Measurements from ENCODE around the gene TNFRSF18.

Gene TNFRSF18

DNA sequence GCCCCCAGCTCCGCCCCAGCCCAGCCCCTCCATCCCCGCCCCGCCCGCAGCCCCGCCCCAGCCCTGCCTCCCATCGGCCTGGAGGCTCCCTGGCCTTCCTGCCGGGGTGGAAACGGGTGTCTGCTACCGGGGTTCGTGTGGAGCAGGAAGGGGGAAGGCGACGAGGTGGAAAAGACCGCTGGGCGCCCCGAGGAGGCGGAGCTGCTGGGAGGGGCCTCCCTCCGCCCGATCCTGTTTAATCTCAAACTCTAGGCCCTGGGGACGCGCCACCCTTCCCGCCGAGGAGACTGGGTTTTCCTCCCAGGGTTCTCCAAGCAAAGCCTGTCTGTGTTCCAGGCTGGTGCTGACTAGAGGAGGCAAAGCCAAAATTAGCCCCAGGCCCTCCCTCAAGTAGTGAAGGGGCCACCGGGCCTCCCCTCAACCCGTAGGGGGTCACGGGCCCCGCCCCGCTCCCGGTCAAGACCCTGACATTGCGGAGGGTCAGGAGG is 48.9 kb downstream of the TNFRSF18 start:
- H3K79me2 ChIP-seq (ENCODE audit: insufficient read depth, low read length): no peaks in the 10 kb centered on the region
- ATAC-seq (ENCODE audit: insufficient read depth, low read depth): no peak
- no peak for DNase-seq
- no peak overlapping the region for H3K4me2 ChIP-seq (ENCODE audit: insufficient read depth, low read length)
- H3K9ac ChIP-seq (ENCODE audit: low read depth, low read length): no peak overlapping the region
- no peak overlapping the region for H2AFZ ChIP-seq (ENCODE audit: low read depth, low read length)
- H3K27me3 ChIP-seq (ENCODE audit: insufficient read depth, low read length, poor library complexity): no peaks in the 10 kb centered on the region
- H3K4me3 ChIP-seq (ENCODE audit: low read depth in 1 of 2, low read length in 2 of 2): no peak overlapping the region
- no peak overlapping the region for H3K27ac ChIP-seq (ENCODE audit: low read length)
- H4K20me1 ChIP-seq (ENCODE audit: insufficient read depth, low read length): no peaks in the 10 kb centered on the region
- TF ChIP-seq EZH2 (IDR thresholded peaks at IDR 0.05; ENCODE audit: borderline replicate concordance, low read depth, low read length, severe bottlenecking): no peak
- TF ChIP-seq, protein P1, sequence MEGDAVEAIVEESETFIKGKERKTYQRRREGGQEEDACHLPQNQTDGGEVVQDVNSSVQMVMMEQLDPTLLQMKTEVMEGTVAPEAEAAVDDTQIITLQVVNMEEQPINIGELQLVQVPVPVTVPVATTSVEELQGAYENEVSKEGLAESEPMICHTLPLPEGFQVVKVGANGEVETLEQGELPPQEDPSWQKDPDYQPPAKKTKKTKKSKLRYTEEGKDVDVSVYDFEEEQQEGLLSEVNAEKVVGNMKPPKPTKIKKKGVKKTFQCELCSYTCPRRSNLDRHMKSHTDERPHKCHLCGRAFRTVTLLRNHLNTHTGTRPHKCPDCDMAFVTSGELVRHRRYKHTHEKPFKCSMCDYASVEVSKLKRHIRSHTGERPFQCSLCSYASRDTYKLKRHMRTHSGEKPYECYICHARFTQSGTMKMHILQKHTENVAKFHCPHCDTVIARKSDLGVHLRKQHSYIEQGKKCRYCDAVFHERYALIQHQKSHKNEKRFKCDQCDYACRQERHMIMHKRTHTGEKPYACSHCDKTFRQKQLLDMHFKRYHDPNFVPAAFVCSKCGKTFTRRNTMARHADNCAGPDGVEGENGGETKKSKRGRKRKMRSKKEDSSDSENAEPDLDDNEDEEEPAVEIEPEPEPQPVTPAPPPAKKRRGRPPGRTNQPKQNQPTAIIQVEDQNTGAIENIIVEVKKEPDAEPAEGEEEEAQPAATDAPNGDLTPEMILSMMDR (IDR thresholded peaks at IDR 0.05; ENCODE audit: borderline replicate concordance, extremely low read depth, low read length, poor library complexity, severe bottlenecking): no peak
- no peaks in the 10 kb centered on the region for H3K36me3 ChIP-seq (ENCODE audit: insufficient read depth, low read length)
- no peaks in the 10 kb centered on the region for H3K4me1 ChIP-seq (ENCODE audit: insufficient read depth, low read length)
- peaks cover 5% of the 10 kb centered on the region for H3K9me3 ChIP-seq (ENCODE audit: insufficient read depth, low read length, severe bottlenecking)

DNA sequence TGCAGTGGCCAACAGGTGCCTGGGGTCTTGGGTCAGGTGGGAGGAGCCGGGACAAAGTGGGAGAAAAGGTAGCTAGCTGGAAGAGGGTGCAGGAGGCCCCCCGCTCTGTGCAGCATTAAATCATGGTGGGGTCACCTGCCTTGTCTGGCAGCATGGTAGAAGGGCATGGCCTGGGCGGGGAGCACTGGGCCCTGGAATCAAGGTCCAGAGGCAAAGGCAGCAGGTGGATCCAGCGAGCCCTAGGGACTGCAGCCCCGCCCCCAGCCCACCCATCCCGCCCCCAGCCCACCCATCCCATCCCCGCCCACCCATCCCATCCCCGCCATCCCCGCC is 49.4 kb downstream of the TNFRSF18 start:
- H3K4me3 ChIP-seq (ENCODE audit: low read depth in 1 of 2, low read length in 2 of 2): no peak overlapping the region

DNA sequence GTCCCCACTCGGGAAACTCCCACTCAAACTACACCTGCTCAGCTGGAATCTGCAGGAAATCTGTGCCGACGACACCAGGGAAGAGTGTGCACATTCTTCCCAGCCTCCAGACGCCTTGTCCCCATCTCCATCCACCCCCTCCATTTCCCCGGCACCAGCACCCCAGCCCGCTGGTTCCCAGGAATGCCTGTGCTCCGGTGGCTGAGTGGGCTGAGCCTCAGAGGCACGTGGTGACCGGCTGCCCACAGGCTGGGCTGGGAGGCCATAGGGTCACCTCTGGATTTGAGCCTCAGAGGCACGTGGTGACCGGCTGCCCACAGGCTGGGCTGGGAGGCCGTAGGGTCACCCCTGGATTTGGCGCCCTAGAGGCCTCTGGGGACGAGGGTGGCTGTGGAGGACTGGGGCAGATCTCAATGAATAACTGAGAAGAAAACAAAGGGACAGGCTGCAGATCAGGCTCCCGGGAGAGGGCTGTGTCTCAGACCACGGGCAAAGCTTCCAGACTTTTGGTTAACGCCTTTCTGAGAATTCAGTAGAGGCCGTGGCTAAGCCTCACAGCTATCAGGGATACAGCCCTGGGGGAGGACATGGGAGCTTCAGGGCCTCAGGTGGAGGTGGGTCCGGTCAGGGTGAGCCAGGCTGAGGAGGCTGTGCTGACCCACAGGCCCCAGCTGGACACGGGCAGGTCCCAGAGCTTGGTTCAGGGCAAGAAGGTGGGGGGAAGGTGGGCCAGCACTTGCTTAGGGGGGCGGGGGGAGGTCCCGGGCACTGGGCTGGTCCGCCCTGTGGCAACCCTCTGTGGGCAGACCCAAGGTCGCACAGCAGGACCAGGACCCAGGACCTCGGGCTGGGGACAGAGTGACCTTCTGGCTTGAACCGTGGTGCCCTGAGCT is 50.0 kb downstream of the TNFRSF18 start:
- ATAC-seq (ENCODE audit: insufficient read depth, low read depth) (no peak), DNase-seq (no peak)
- Histone ChIP-seq H3K79me2 (ENCODE audit: insufficient read depth, low read length) (no peaks in the 10 kb centered on the region), H3K36me3 (ENCODE audit: insufficient read depth, low read length) (no peaks in the 10 kb centered on the region), H3K4me2 (ENCODE audit: insufficient read depth, low read length) (no peak overlapping the region), H3K27me3 (ENCODE audit: insufficient read depth, low read length, poor library complexity) (no peaks in the 10 kb centered on the region), H3K27ac (ENCODE audit: low read length) (no peak overlapping the region), H2AFZ (ENCODE audit: low read depth, low read length) (no peak overlapping the region), H3K9ac (ENCODE audit: low read depth, low read length) (no peak overlapping the region), H3K4me3 (ENCODE audit: low read depth in 1 of 2, low read length in 2 of 2) (no peak overlapping the region), H3K4me1 (ENCODE audit: insufficient read depth, low read length) (no peaks in the 10 kb centered on the region), H3K9me3 (ENCODE audit: insufficient read depth, low read length, severe bottlenecking) (peaks cover 5% of the 10 kb centered on the region), H4K20me1 (ENCODE audit: insufficient read depth, low read length) (no peaks in the 10 kb centered on the region)
- TF ChIP-seq EZH2 (IDR thresholded peaks at IDR 0.05; ENCODE audit: borderline replicate concordance, low read depth, low read length, severe bottlenecking): no peak
- TF ChIP-seq, protein P1 (IDR thresholded peaks at IDR 0.05; ENCODE audit: borderline replicate concordance, extremely low read depth, low read length, poor library complexity, severe bottlenecking): no peak

More for the DNA sequence above, 49.4 kb downstream of the TNFRSF18 start:
- H3K4me2 ChIP-seq (ENCODE audit: insufficient read depth, low read length): no peak overlapping the region
- no peak overlapping the region for H2AFZ ChIP-seq (ENCODE audit: low read depth, low read length)
- no peak for DNase-seq
- no peak for ATAC-seq (ENCODE audit: insufficient read depth, low read depth)
- peaks cover 5% of the 10 kb centered on the region for H3K9me3 ChIP-seq (ENCODE audit: insufficient read depth, low read length, severe bottlenecking)
- TF ChIP-seq, protein P1 (IDR thresholded peaks at IDR 0.05; ENCODE audit: borderline replicate concordance, extremely low read depth, low read length, poor library complexity, severe bottlenecking): no peak
- TF ChIP-seq EZH2 (IDR thresholded peaks at IDR 0.05; ENCODE audit: borderline replicate concordance, low read depth, low read length, severe bottlenecking): no peak
- no peaks in the 10 kb centered on the region for H3K4me1 ChIP-seq (ENCODE audit: insufficient read depth, low read length)
- no peak overlapping the region for H3K9ac ChIP-seq (ENCODE audit: low read depth, low read length)
- no peaks in the 10 kb centered on the region for H3K36me3 ChIP-seq (ENCODE audit: insufficient read depth, low read length)
- no peaks in the 10 kb centered on the region for H4K20me1 ChIP-seq (ENCODE audit: insufficient read depth, low read length)
- H3K27me3 ChIP-seq (ENCODE audit: insufficient read depth, low read length, poor library complexity): no peaks in the 10 kb centered on the region
- no peaks in the 10 kb centered on the region for H3K79me2 ChIP-seq (ENCODE audit: insufficient read depth, low read length)
- no peak overlapping the region for H3K27ac ChIP-seq (ENCODE audit: low read length)
